ENCODE results near the gene CCNJL. TPM values are rescaled to one million over a fixed set of nuclear protein-coding genes. Genes with fewer than 3 reads are reported as not detected.
"Not testable (repeated sequence)": the region's sequence is repeated elsewhere in the genome, so short reads cannot be mapped to it uniquely, and the experiment has no call there.

Gene CCNJL
- polyA plus RNA-seq, 1 donor, result 12.7 TPM

DNA sequence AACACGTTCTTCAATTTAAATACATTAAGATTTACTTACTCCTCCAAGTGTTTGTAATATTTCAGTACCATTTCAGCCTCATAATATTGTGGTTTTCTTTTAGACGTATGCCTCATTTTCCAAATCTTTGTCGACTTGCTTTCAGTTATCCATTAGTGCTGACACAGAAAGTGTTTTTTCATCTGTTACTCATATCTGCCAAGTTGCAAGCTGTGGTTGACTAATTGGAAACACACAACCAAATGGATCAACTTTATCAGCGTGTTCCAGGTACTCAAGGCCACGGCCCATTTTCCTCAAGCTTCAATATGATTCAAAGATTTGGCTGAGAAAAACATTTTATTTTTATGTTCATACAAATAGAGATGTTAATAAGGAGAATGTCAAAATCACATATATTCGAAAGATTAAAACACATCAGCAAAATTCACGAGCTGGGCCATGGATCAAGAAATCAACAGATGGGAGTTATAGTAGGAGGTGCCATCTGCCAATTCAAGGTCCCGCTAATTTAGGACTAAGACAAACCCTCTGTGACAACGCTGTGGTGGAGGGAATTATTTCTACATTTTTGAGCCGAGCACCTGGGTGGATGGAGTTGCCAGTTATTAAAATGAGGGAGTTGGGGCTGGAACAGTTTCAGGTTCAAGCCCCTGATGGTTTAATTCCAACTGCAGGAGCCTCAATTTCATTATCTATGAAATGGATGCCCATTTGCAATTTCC is 27.2 kb upstream of the CCNJL start:
- Histone ChIP-seq H3K36me3 (ENCODE audit: control insufficient read depth, insufficient read depth, low read length) (no peaks in the 10 kb centered on the region), H3K9me3 (ENCODE audit: control insufficient read depth, low read depth, low read length) (no peaks in the 10 kb centered on the region), H3K27me3 (ENCODE audit: control insufficient read depth, insufficient read depth, low read length) (no peaks in the 10 kb centered on the region), H3K4me3 (ENCODE audit: low read length) (no peak overlapping the region), H3K27ac (ENCODE audit: low read length) (no peak overlapping the region), H3K4me1 (ENCODE audit: control insufficient read depth, insufficient read depth, low read length) (no peaks in the 10 kb centered on the region)
- 90% methylated on average over 2 of the region's 10 CpGs for WGBS (ENCODE audit: insufficient coverage, low lambda C conversion rate)
- DNase-seq, result no peak

DNA sequence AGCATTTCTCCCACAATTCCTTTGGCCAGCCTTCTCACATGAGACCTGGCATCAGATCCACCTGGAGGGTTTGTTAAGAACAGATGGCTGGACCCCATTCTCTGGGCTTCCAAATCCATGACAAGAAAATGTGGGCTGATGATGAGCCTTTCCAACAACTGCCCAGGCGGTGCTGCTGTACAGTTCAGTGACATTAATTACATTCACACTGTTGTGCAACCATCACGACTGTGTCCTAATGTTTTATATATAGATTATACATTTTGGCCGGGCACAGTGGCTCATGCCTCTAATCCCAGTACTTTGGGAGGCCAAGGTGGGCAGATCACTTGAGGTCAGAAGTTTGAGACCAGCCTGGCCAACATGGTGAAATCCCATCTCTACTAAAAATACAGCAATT is 22.4 kb upstream of the CCNJL start:
- not testable (repeated sequence) for DNase-seq; H3K9me3 ChIP-seq (ENCODE audit: control insufficient read depth, low read depth, low read length); H3K4me3 ChIP-seq (ENCODE audit: low read length); H3K4me1 ChIP-seq (ENCODE audit: control insufficient read depth, insufficient read depth, low read length); H3K36me3 ChIP-seq (ENCODE audit: control insufficient read depth, insufficient read depth, low read length); H3K27ac ChIP-seq (ENCODE audit: low read length); H3K27me3 ChIP-seq (ENCODE audit: control insufficient read depth, insufficient read depth, low read length)
- no CpG with 5 or more reads among the region's 3 CpGs for WGBS (ENCODE audit: insufficient coverage, low lambda C conversion rate)

DNA sequence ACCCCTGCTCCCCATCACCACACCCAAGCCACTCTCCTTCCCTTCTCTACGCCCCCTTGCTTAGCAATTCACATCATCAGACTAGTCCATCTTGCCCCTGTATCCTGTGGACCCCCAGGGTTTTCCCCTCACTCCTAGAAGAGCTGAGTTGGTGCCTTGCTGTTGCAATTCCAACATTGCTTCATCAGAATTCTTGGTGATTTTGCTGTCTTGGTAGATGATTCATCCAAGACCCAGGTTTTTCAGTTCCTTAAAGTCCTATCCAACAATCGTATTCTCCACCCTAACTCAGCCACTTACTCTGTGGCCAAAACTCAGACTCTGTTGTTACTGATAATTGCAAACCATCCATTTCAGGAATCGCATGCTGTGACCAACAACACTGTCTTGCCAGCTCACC is 21.4 kb upstream of the CCNJL start:
- Histone ChIP-seq H3K27me3 (ENCODE audit: control insufficient read depth, insufficient read depth, low read length) (no peaks in the 10 kb centered on the region), H3K4me1 (ENCODE audit: control insufficient read depth, insufficient read depth, low read length) (no peaks in the 10 kb centered on the region), H3K27ac (ENCODE audit: low read length) (no peak overlapping the region), H3K36me3 (ENCODE audit: control insufficient read depth, insufficient read depth, low read length) (no peaks in the 10 kb centered on the region), H3K4me3 (ENCODE audit: low read length) (no peak overlapping the region), H3K9me3 (ENCODE audit: control insufficient read depth, low read depth, low read length) (no peaks in the 10 kb centered on the region)
- no CpG with 5 or more reads among the region's 3 CpGs for WGBS (ENCODE audit: insufficient coverage, low lambda C conversion rate)
- no peak for DNase-seq

DNA sequence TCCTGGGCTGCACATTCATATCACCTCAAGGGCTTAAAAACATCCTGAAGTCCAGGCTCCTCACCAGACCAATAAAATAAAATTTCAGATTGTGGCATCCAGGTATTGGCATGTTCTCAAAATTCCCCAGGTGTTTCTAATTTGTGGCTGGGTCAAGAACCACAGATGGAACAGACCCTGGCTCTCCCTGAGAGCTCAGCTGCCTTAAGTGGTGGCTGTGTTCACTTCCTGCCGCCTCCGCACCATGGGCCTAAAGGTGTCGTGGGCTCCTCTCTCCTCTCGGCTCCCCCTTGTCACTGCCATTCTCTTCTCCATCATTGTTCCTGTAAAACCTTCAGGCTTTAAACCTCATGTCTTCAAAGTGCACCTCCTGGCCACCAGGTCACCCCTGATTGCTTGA is 17.8 kb upstream of the CCNJL start:
- H3K4me3 ChIP-seq (ENCODE audit: low read length), result no peak overlapping the region
- no peak for DNase-seq
- no peak overlapping the region for H3K27ac ChIP-seq (ENCODE audit: low read length)
- no peaks in the 10 kb centered on the region for H3K4me1 ChIP-seq (ENCODE audit: control insufficient read depth, insufficient read depth, low read length)
- no peaks in the 10 kb centered on the region for H3K27me3 ChIP-seq (ENCODE audit: control insufficient read depth, insufficient read depth, low read length)
- H3K36me3 ChIP-seq (ENCODE audit: control insufficient read depth, insufficient read depth, low read length), result no peaks in the 10 kb centered on the region
- H3K9me3 ChIP-seq (ENCODE audit: control insufficient read depth, low read depth, low read length), result no peaks in the 10 kb centered on the region
- WGBS (ENCODE audit: insufficient coverage, low lambda C conversion rate), result no CpG with 5 or more reads among the region's 4 CpGs

DNA sequence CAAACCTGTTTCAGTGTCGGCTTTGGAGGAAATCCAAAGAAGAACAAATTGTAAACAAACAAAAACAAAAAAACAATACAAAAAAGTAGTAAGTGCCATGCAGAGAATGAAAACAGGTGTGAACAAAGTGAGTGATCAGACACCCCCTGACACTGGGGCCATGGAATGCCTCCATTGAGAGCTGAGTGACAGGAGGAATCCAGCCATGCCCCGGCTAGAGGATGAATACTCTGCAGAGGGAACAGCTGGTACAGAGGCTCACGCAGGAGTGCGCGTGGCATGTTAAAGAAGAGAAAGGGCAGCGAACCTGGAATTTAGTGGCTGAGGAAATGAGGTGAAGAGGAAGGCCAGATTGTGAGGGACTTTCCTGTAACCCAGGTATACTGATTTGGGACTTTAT is 15.5 kb upstream of the CCNJL start:
- no peaks in the 10 kb centered on the region for H3K4me1 ChIP-seq (ENCODE audit: control insufficient read depth, insufficient read depth, low read length)
- WGBS (ENCODE audit: insufficient coverage, low lambda C conversion rate), result 90% methylated on average over 5 of the region's 6 CpGs

DNA sequence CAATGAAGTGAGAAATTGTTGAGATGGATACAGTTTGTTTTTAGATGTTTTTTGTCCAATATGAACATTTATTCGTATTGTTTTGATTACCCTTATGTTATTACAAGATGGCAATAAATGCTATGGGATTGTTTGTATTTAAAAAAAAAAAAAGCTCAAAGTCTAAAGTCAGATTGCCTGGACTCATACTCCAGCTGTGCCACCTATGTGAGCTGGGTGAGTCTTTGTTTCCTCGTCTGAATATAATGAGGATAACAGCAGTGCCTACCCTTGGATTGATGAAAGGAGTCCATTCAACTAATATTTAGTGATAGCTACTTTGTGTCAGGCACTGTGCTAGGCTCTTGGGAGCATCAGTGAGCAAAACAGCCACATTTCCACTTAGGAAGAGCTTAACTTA is 14.6 kb upstream of the CCNJL start:
- H3K4me1 ChIP-seq (ENCODE audit: control insufficient read depth, insufficient read depth, low read length), result no peaks in the 10 kb centered on the region
- WGBS (ENCODE audit: insufficient coverage, low lambda C conversion rate), result 13% methylated on average over 1 of the region's 2 CpGs
- no peak for DNase-seq
- no peak overlapping the region for H3K27ac ChIP-seq (ENCODE audit: low read length)
- H3K9me3 ChIP-seq (ENCODE audit: control insufficient read depth, low read depth, low read length), result no peaks in the 10 kb centered on the region
- no peaks in the 10 kb centered on the region for H3K27me3 ChIP-seq (ENCODE audit: control insufficient read depth, insufficient read depth, low read length)
- no peaks in the 10 kb centered on the region for H3K36me3 ChIP-seq (ENCODE audit: control insufficient read depth, insufficient read depth, low read length)
- no peak overlapping the region for H3K4me3 ChIP-seq (ENCODE audit: low read length)

More for the DNA sequence above, 15.5 kb upstream of the CCNJL start:
- Histone ChIP-seq H3K9me3 (ENCODE audit: control insufficient read depth, low read depth, low read length) (no peaks in the 10 kb centered on the region), H3K4me3 (ENCODE audit: low read length) (no peak overlapping the region), H3K27ac (ENCODE audit: low read length) (no peak overlapping the region), H3K36me3 (ENCODE audit: control insufficient read depth, insufficient read depth, low read length) (no peaks in the 10 kb centered on the region), H3K27me3 (ENCODE audit: control insufficient read depth, insufficient read depth, low read length) (no peaks in the 10 kb centered on the region)
- no peak for DNase-seq

DNA sequence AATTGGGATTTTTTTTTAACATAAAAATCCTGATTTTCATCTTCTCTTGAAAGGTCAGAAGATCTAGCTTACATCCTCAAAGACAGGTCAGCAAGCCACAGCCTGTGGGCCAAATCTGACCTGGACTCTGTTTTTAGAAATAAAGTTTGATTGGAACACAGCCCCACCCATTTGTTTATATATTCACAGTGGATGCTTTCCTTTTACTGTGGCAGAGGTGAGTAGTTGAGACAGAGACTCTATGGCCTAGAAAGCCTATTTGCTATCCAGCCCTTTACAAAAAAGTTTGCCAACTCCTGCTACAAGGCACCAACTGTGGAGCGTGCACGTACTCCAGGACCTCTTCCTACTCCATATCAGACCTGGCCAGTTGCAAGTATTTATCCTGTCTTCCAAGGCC is 13.4 kb upstream of the CCNJL start:
- no peak overlapping the region for H3K27ac ChIP-seq (ENCODE audit: low read length)
- no peaks in the 10 kb centered on the region for H3K9me3 ChIP-seq (ENCODE audit: control insufficient read depth, low read depth, low read length)
- H3K27me3 ChIP-seq (ENCODE audit: control insufficient read depth, insufficient read depth, low read length), result no peaks in the 10 kb centered on the region
- no peak overlapping the region for H3K4me3 ChIP-seq (ENCODE audit: low read length)
- no peaks in the 10 kb centered on the region for H3K4me1 ChIP-seq (ENCODE audit: control insufficient read depth, insufficient read depth, low read length)
- DNase-seq, result no peak
- H3K36me3 ChIP-seq (ENCODE audit: control insufficient read depth, insufficient read depth, low read length), result no peaks in the 10 kb centered on the region
- no CpG with 5 or more reads among the region's 2 CpGs for WGBS (ENCODE audit: insufficient coverage, low lambda C conversion rate)

DNA sequence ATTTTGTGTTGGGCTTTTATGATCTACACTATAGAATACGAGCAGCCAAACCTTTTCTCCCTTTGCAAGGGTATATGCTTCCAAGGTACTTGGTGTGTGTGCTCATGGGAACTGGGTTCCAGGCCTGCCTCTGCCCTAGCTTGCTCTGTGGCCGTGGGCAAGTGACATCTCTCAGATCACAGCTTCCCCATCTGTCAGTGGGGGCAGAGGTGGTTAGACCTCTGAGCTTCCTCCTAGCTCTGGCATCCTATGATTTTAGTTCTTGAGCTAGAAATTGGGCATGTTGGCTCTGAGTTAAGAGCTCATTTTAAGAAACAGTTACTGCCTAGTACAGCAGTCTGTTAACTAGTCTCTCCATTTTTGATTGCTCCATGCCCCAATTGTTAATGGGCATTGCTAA is 12.5 kb upstream of the CCNJL start:
- H3K27me3 ChIP-seq (ENCODE audit: control insufficient read depth, insufficient read depth, low read length), result no peaks in the 10 kb centered on the region
- no peak overlapping the region for H3K27ac ChIP-seq (ENCODE audit: low read length)
- no peaks in the 10 kb centered on the region for H3K36me3 ChIP-seq (ENCODE audit: control insufficient read depth, insufficient read depth, low read length)
- no CpG with 5 or more reads among the region's 2 CpGs for WGBS (ENCODE audit: insufficient coverage, low lambda C conversion rate)
- H3K4me3 ChIP-seq (ENCODE audit: low read length), result no peak overlapping the region
- H3K4me1 ChIP-seq (ENCODE audit: control insufficient read depth, insufficient read depth, low read length), result no peaks in the 10 kb centered on the region
- DNase-seq, result no peak
- H3K9me3 ChIP-seq (ENCODE audit: control insufficient read depth, low read depth, low read length), result no peaks in the 10 kb centered on the region

DNA sequence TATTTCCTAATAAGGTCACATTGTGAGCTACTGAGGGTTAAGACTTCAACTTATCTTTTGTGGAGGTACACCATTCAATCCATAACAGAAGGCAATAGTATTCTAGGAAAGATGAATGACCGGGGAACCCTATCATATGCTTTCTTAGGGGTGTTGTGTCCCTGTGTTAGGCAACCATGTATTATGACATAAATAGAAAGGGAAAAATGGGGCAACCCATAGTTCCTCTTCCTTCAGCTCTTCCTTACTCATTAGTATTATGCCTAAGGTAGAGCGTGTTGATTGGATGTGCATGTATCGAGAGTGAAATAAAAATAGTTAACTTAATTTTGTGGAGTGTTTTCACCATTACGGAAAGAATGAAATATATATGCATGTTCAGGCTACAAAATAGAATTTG is 6.0 kb upstream of the CCNJL start:
- Histone ChIP-seq H3K4me1 (ENCODE audit: control insufficient read depth, insufficient read depth, low read length) (peaks cover 9% of the 10 kb centered on the region), H3K9me3 (ENCODE audit: control insufficient read depth, low read depth, low read length) (no peaks in the 10 kb centered on the region), H3K4me3 (ENCODE audit: low read length) (no peak overlapping the region), H3K36me3 (ENCODE audit: control insufficient read depth, insufficient read depth, low read length) (no peaks in the 10 kb centered on the region), H3K27ac (ENCODE audit: low read length) (no peak overlapping the region), H3K27me3 (ENCODE audit: control insufficient read depth, insufficient read depth, low read length) (no peaks in the 10 kb centered on the region)
- 100% methylated on average over 2 of the region's 4 CpGs for WGBS (ENCODE audit: insufficient coverage, low lambda C conversion rate)
- no peak for DNase-seq

DNA sequence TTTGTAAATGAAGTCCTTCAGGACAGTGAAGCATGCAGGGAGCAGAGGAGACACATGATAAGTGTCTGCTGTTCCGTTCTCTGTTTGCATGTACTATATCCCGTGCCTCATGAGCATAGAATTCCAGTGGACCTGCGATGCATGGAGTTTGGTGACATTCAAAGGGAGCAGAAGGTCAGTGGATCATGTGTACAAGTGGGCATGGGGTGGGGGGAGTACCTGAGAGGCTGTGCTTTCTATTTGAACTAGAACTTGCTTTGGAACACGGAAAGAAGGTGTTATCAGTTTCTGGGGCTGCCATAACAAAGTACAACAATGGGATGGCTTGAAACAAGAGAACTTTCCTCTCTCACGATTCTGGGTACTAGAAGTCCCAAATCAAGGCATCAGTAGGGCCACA is 5.1 kb upstream of the CCNJL start:
- peaks cover 14% of the 10 kb centered on the region for H3K4me1 ChIP-seq (ENCODE audit: control insufficient read depth, insufficient read depth, low read length)
- H3K27ac ChIP-seq (ENCODE audit: low read length), result no peak overlapping the region
- no peaks in the 10 kb centered on the region for H3K36me3 ChIP-seq (ENCODE audit: control insufficient read depth, insufficient read depth, low read length)
- no peak overlapping the region for H3K4me3 ChIP-seq (ENCODE audit: low read length)
- peak in 1 of 2 donors; percentile 59 for DNase-seq
- WGBS (ENCODE audit: insufficient coverage, low lambda C conversion rate), result no CpG with 5 or more reads among the region's 5 CpGs
- no peaks in the 10 kb centered on the region for H3K9me3 ChIP-seq (ENCODE audit: control insufficient read depth, low read depth, low read length)
- no peaks in the 10 kb centered on the region for H3K27me3 ChIP-seq (ENCODE audit: control insufficient read depth, insufficient read depth, low read length)

DNA sequence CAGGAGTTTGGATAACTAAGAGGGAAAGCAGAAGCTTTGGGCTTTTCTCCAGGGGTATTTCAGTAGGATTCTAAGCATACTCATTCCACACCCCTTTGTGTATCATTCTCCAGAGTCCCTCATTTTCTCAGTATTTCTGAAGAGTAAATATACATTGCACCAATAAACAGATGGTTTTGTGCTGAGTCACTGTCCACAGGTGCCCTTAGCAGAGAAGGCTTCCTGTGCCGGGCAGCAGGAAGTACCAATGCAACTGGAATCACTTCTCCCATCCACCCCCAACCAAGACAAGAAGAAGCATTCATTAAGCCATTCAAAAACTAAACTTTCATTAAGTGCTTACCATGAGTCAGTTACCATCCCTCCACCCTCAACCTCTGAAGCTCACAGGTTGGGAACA is 3.6 kb upstream of the CCNJL start:
- no CpG with 5 or more reads among the region's 1 CpG for WGBS (ENCODE audit: insufficient coverage, low lambda C conversion rate)
- Histone ChIP-seq H3K27ac (ENCODE audit: low read length) (peak overlapping the region; percentile 50), H3K4me3 (ENCODE audit: low read length) (no peak overlapping the region), H3K4me1 (ENCODE audit: control insufficient read depth, insufficient read depth, low read length) (peaks cover 15% of the 10 kb centered on the region), H3K36me3 (ENCODE audit: control insufficient read depth, insufficient read depth, low read length) (no peaks in the 10 kb centered on the region), H3K27me3 (ENCODE audit: control insufficient read depth, insufficient read depth, low read length) (no peaks in the 10 kb centered on the region), H3K9me3 (ENCODE audit: control insufficient read depth, low read depth, low read length) (no peaks in the 10 kb centered on the region)
- peak; percentile 79 to 88 for DNase-seq

Measured in large intestine (tissue), 3 donors.